Astrocyte (in vitro differentiated cells and primary cell): Measurements from ENCODE around the gene AK8. TPM values are rescaled to one million over a fixed set of nuclear protein-coding genes. Genes with fewer than 3 reads are reported as not detected.

Source experiments
- DNase-seq: peaks from one replicate; pipeline ENCODE4 v3.0.0-alpha.2; 2010; ENCODE audit warnings: low read depth
- FAIRE-seq: peaks from 2 replicates; lab custom pipeline; 2011; peaks lifted over from hg19 to GRCh38; lab: Jason Lieb, UNC
- H2AFZ ChIP-seq: 2 replicates; pipeline ENCODE4 v1.6.0; 2012; ENCODE audit warnings: low read depth, low read length, inconsistent platforms
- H3K27ac ChIP-seq: 2 replicates; pipeline ENCODE4 v1.5.1; 2011; ENCODE audit warnings: low read depth, low read length, inconsistent platforms
- H3K27me3 ChIP-seq: 2 replicates; pipeline ENCODE4 v1.6.0; 2011; ENCODE audit warnings: low read length, inconsistent platforms; ENCODE audit not compliant: insufficient read depth
- H3K36me3 ChIP-seq: 2 replicates; pipeline ENCODE4 v1.5.1; 2011; ENCODE audit warnings: low read length, inconsistent platforms; ENCODE audit not compliant: insufficient read depth
- H3K4me1 ChIP-seq: 2 replicates; pipeline ENCODE4 v1.5.1; 2011; ENCODE audit warnings: low read length, inconsistent platforms; ENCODE audit not compliant: insufficient read depth
- H3K4me2 ChIP-seq: 2 replicates; pipeline ENCODE4 v1.6.0; 2012; ENCODE audit warnings: low read length, inconsistent platforms
- H3K4me3 ChIP-seq: 2 replicates; pipeline ENCODE4 v1.5.1; 2011; ENCODE audit warnings: low read depth, mild to moderate bottlenecking, low read length, inconsistent platforms; ENCODE audit not compliant: insufficient read depth
- H3K79me2 ChIP-seq: 2 replicates; pipeline ENCODE4 v1.6.0; 2012; ENCODE audit warnings: mild to moderate bottlenecking, low read length, inconsistent platforms; ENCODE audit not compliant: insufficient read depth
- H3K9ac ChIP-seq: 2 replicates; pipeline ENCODE4 v1.6.0; 2012; ENCODE audit warnings: mild to moderate bottlenecking, low read length, inconsistent platforms
- H3K9me3 ChIP-seq: 2 replicates; pipeline ENCODE4 v1.5.1; 2012; ENCODE audit warnings: low read depth, mild to moderate bottlenecking, low read length, inconsistent platforms; ENCODE audit not compliant: insufficient read depth
- H4K20me1 ChIP-seq: 2 replicates; pipeline ENCODE4 v1.6.0; 2012; ENCODE audit warnings: low read length, inconsistent platforms; ENCODE audit not compliant: insufficient read depth
- H3K27ac Mint-ChIP-seq: one replicate; pipeline ENCODE4 v1.8.0; 2021; ENCODE audit warnings: mild to moderate bottlenecking, mixed read lengths; ENCODE audit not compliant: unreplicated experiment
- H3K27me3 Mint-ChIP-seq: one replicate; pipeline ENCODE4 v1.8.0; 2021; ENCODE audit warnings: low read depth, mixed read lengths; ENCODE audit not compliant: unreplicated experiment
- H3K36me3 Mint-ChIP-seq: one replicate; pipeline ENCODE4 v1.8.0; 2021; ENCODE audit warnings: low read depth, mixed read lengths; ENCODE audit not compliant: unreplicated experiment
- H3K4me1 Mint-ChIP-seq: one replicate; pipeline ENCODE4 v1.8.0; 2021; ENCODE audit warnings: low read depth, mixed read lengths; ENCODE audit not compliant: unreplicated experiment
- H3K4me3 Mint-ChIP-seq: one replicate; pipeline ENCODE4 v1.8.0; 2021; ENCODE audit warnings: mild to moderate bottlenecking, moderate library complexity, mixed read lengths; ENCODE audit not compliant: unreplicated experiment
- H3K9me3 Mint-ChIP-seq: one replicate; pipeline ENCODE4 v1.8.0; 2021; ENCODE audit warnings: mild to moderate bottlenecking, mixed read lengths; ENCODE audit not compliant: unreplicated experiment
- CTCF ChIP-seq: IDR thresholded peaks from 2 replicates; pipeline ENCODE4 v1.5.1; 2011; ENCODE audit warnings: low read depth, mild to moderate bottlenecking, inconsistent platforms, low read length, moderate library complexity; ENCODE audit not compliant: insufficient read depth
- EZH2 ChIP-seq: IDR thresholded peaks from 2 replicates; pipeline ENCODE4 v1.6.1; 2012; ENCODE audit warnings: mild to moderate bottlenecking, low read length, inconsistent platforms; ENCODE audit not compliant: insufficient read depth
- total RNA-seq: library from RNA; stranded (reverse); gene quantifications from 2 replicates; pipeline ENCODE4 v1.2.1, GENCODE V29; 2021

AK8 gene
- total RNA-seq, 1 donor from 2014 or later, result 0.27 TPM

GRCh38 chr9:132795511-132796303 lies 82.4 kb downstream of the AK8 start:
- no peaks in the 10 kb centered on the region for H3K36me3 Mint-ChIP-seq
- Histone ChIP-seq H3K79me2 (no peaks in the 10 kb centered on the region), H3K36me3 (no peaks in the 10 kb centered on the region), H3K9me3 (no peaks in the 10 kb centered on the region), H3K4me3 (no peak overlapping the region), H3K9ac (no peak overlapping the region), H3K27me3 (peaks cover 21% of the 10 kb centered on the region), H4K20me1 (no peaks in the 10 kb centered on the region), H3K4me2 (no peak overlapping the region), H3K27ac (no peak overlapping the region), H3K4me1 (no peaks in the 10 kb centered on the region), H2AFZ (no peak overlapping the region)
- no peak overlapping the region for H3K27ac Mint-ChIP-seq
- FAIRE-seq (no peak), DNase-seq (no peak)
- no peaks in the 10 kb centered on the region for H3K4me1 Mint-ChIP-seq
- peaks cover 68% of the 10 kb centered on the region for H3K27me3 Mint-ChIP-seq
- H3K9me3 Mint-ChIP-seq, result peaks cover 7% of the 10 kb centered on the region
- no peak for TF ChIP-seq EZH2
- no peak for TF ChIP-seq CTCF
- no peak overlapping the region for H3K4me3 Mint-ChIP-seq

- Mint-ChIP-seq H3K27ac (no peak overlapping the region), H3K4me3 (no peak overlapping the region), H3K36me3 (no peaks in the 10 kb centered on the region), H3K4me1 (no peaks in the 10 kb centered on the region), H3K9me3 (peaks cover 7% of the 10 kb centered on the region), H3K27me3 (peaks cover 67% of the 10 kb centered on the region)
- DNase-seq (no peak), FAIRE-seq (no peak)
- TF ChIP-seq CTCF (no peak), EZH2 (no peak)
- no peaks in the 10 kb centered on the region for H3K36me3 ChIP-seq
- no peak overlapping the region for H3K27ac ChIP-seq
- H3K9me3 ChIP-seq, result no peaks in the 10 kb centered on the region
- H3K9ac ChIP-seq, result no peak overlapping the region
- H3K4me1 ChIP-seq, result no peaks in the 10 kb centered on the region
- H3K4me3 ChIP-seq, result no peak overlapping the region
- H4K20me1 ChIP-seq, result no peaks in the 10 kb centered on the region
- no peak overlapping the region for H2AFZ ChIP-seq
- no peaks in the 10 kb centered on the region for H3K79me2 ChIP-seq
- H3K4me2 ChIP-seq, result no peak overlapping the region
- H3K27me3 ChIP-seq, result peaks cover 21% of the 10 kb centered on the region
Measured at GRCh38 chr9:132794730-132795380, 83.2 kb downstream of the AK8 start.
